Activated CD4-positive, alpha-beta T cell treated with anti-CD3 and anti-CD28 coated beads, Interleukin-2, amount 10 ng/mL, durations not matched to agents 7 days and 5 days (primary cell): ENCODE measurements around the gene ZNF700. TPM values are rescaled to one million over a fixed set of nuclear protein-coding genes. Genes with fewer than 3 reads are reported as not detected.
"Not testable (repeated sequence)": the region's sequence is repeated elsewhere in the genome, so short reads cannot be mapped to it uniquely, and the experiment has no call there.

Experiments
- CTCF ChIA-PET: fragments of 350-600 bp; sonication (Branson Sonifier 250); formaldehyde crosslinking; loops from one replicate; lab custom pipeline; 2021; ENCODE audit warnings: antibody characterized with exemption; lab: Charles Lee
- POLR2A ChIA-PET: fragments of 350-600 bp; sonication (Branson Sonifier 250); formaldehyde crosslinking; loops from one replicate; lab custom pipeline; 2021; ENCODE audit warnings: antibody characterized with exemption; lab: Charles Lee
- DNase-seq: peaks from one replicate; pipeline ENCODE4 v3.0.0-alpha.2; 2020
- H3K27ac Mint-ChIP-seq: one replicate; pipeline ENCODE4 v1.8.0; 2021; ENCODE audit warnings: mild to moderate bottlenecking, moderate library complexity, mixed read lengths
- H3K27me3 Mint-ChIP-seq: one replicate; pipeline ENCODE4 v1.8.0; 2021; ENCODE audit warnings: mixed read lengths
- H3K36me3 Mint-ChIP-seq: one replicate; pipeline ENCODE4 v1.8.0; 2021; ENCODE audit warnings: low read depth, mixed read lengths
- H3K4me1 Mint-ChIP-seq: one replicate; pipeline ENCODE4 v1.8.0; 2021; ENCODE audit warnings: mixed read lengths
- H3K4me3 Mint-ChIP-seq: one replicate; pipeline ENCODE4 v1.8.0; 2021; ENCODE audit warnings: mild to moderate bottlenecking, moderate library complexity, mixed read lengths
- H3K9me3 Mint-ChIP-seq: one replicate; pipeline ENCODE4 v1.8.0; 2021; ENCODE audit warnings: mixed read lengths
- total RNA-seq, 2 experiments: library from RNA; stranded (reverse); gene quantifications; one replicate each; pipeline ENCODE4 v1.2.3, GENCODE V29; 2021

ZNF700 gene
- total RNA-seq, 2 experiments from 2014 or later, result 21.2 to 22.1 TPM

- CTCF ChIA-PET, result interaction anchor here (0.6 to 1.5 kb wide), 2 partner anchors 44 to 405 kb away, joined by 3 read pairs; no protein-coding TSS in a partner anchor
- no peak overlapping the region for H3K27ac Mint-ChIP-seq
- H3K36me3 Mint-ChIP-seq, result peaks cover 97% of the 10 kb centered on the region
- peaks cover 75% of the 10 kb centered on the region for H3K9me3 Mint-ChIP-seq
- no peak overlapping the region for H3K4me3 Mint-ChIP-seq
- POLR2A ChIA-PET, result no interaction called here
- H3K27me3 Mint-ChIP-seq, result no peaks in the 10 kb centered on the region
- DNase-seq, result no peak
- H3K4me1 Mint-ChIP-seq, result no peaks in the 10 kb centered on the region
Observed at GRCh38 chr19:11944656-11945055, 19.7 kb downstream of the ZNF700 start.

GRCh38 chr19:11948646-11949045, 23.7 kb downstream of the ZNF700 start:
- DNase-seq, result no peak
- H3K4me1 Mint-ChIP-seq, result no peaks in the 10 kb centered on the region
- H3K4me3 Mint-ChIP-seq, result no peak overlapping the region
- peaks cover 92% of the 10 kb centered on the region for H3K36me3 Mint-ChIP-seq
- H3K9me3 Mint-ChIP-seq, result peaks cover 72% of the 10 kb centered on the region
- ChIA-PET CTCF (no interaction called here), POLR2A (no interaction called here)
- H3K27ac Mint-ChIP-seq, result no peak overlapping the region
- no peaks in the 10 kb centered on the region for H3K27me3 Mint-ChIP-seq

GRCh38 chr19:11949201-11949600, 24.3 kb downstream of the ZNF700 start:
- peaks cover 71% of the 10 kb centered on the region for H3K9me3 Mint-ChIP-seq
- no peaks in the 10 kb centered on the region for H3K4me1 Mint-ChIP-seq
- no peak for DNase-seq
- no peak overlapping the region for H3K27ac Mint-ChIP-seq
- no peaks in the 10 kb centered on the region for H3K27me3 Mint-ChIP-seq
- ChIA-PET POLR2A (no interaction called here), CTCF (no interaction called here)
- H3K36me3 Mint-ChIP-seq, result peaks cover 86% of the 10 kb centered on the region
- H3K4me3 Mint-ChIP-seq, result no peak overlapping the region

DNA sequence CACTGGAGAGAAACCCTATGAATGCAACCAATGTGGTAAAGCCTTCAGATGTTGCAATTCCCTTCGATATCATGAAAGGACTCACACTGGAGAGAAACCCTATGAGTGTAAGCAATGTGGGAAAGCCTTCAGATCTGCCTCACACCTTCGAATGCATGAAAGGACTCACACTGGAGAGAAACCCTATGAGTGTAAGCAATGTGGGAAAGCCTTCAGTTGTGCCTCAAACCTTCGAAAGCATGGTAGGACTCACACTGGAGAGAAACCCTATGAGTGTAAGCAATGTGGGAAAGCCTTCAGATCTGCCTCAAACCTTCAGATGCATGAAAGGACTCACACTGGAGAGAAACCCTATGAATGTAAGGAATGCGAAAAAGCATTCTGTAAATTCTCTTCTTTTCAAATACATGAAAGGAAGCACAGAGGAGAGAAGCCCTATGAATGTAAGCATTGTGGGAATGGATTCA, 24.7 kb downstream of the ZNF700 start:
- H3K36me3 Mint-ChIP-seq, result peaks cover 82% of the 10 kb centered on the region
- H3K27ac Mint-ChIP-seq, result peak overlapping the region; percentile 60
- CTCF ChIA-PET, H3K4me1 Mint-ChIP-seq, DNase-seq, POLR2A ChIA-PET, H3K4me3 Mint-ChIP-seq, H3K27me3 Mint-ChIP-seq: not testable (repeated sequence)
- peaks cover 66% of the 10 kb centered on the region for H3K9me3 Mint-ChIP-seq

DNA sequence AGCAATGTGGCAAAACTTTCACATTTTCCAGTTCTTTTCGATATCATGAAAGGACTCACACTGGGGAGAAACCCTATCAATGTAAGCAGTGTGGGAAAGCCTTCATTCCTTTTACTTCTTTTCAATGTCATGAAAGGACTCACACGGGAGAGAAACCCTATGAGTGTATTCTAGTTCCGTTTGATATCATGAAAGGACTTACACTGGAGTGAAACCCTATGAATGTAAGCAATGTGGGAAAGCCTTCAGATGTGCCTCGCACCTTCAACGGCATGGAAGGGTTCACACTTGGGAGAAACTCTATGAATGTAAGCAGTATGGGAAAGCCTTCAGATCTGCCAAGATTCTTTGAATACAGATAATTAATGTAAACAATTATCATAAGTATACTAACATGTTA, 25.4 kb downstream of the ZNF700 start:
- H3K27me3 Mint-ChIP-seq, result no peaks in the 10 kb centered on the region
- ChIA-PET CTCF (no interaction called here), POLR2A (no interaction called here)

DNA sequence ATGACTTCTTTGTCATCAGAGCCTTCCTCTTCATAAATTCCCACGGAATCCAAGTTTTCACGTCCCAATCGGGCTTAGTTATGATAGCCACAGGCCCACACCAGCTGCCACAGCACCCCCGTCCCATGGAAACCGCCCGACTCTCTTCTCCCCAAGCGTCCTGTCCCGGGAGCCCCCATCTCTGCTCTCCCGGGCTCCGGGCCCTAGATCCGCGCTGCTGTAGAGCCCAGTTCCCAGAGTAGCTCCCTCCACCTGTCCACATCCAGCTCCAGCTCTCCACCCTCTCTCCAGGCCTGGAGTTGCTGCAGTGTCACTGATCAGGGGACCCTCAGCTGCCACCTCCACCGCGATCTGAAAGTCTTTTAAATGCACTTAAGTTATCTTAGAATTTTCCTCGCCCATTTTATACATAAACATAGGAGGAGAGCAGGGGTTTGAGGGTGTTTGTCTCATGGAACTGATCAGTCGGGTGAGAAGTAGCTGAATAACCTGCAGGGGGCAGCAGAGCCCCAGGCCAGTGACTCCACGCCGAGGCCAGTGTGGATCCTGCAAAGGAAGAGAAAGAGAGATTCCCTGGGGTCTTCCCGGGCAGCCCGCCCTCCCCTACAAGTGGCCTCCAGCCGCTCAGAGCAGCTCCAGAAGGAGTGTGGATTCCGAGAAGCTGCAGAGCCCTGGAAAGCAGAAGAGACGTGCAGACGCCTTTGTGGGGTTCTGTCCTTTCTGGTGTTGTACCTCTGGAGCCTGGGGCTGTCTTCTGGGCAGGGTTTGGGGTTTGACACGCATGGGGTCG, 38.9 kb downstream of the ZNF700 start:
- peaks cover 20% of the 10 kb centered on the region for H3K4me1 Mint-ChIP-seq
- peak overlapping the region; percentile 91 for H3K4me3 Mint-ChIP-seq
- ChIA-PET CTCF (interaction anchor here (0.5 to 1.3 kb wide), 9 partner anchors 9 to 179 kb away, joined by 3 to 6 read pairs (median 4); partner anchors contain the start of gene ZNF20), POLR2A (interaction anchor here (0.6 to 1.0 kb wide), 2 partner anchors 21 to 72 kb away, joined by 3 to 4 read pairs; no protein-coding TSS in a partner anchor)
- H3K9me3 Mint-ChIP-seq, result peaks cover 17% of the 10 kb centered on the region
- H3K27ac Mint-ChIP-seq, result peak overlapping the region; percentile 96
- H3K36me3 Mint-ChIP-seq, result peaks cover 23% of the 10 kb centered on the region
- DNase-seq, result peak; percentile 72
- no peaks in the 10 kb centered on the region for H3K27me3 Mint-ChIP-seq

More for the DNA sequence above, 25.4 kb downstream of the ZNF700 start:
- H3K9me3 Mint-ChIP-seq, result peaks cover 66% of the 10 kb centered on the region
- peaks cover 78% of the 10 kb centered on the region for H3K36me3 Mint-ChIP-seq
- no peak overlapping the region for H3K4me3 Mint-ChIP-seq
- no peak overlapping the region for H3K27ac Mint-ChIP-seq
- no peaks in the 10 kb centered on the region for H3K4me1 Mint-ChIP-seq
- DNase-seq, result no peak

- peak overlapping the region; percentile 91 for H3K4me3 Mint-ChIP-seq
- no peaks in the 10 kb centered on the region for H3K27me3 Mint-ChIP-seq
- H3K36me3 Mint-ChIP-seq, result peaks cover 22% of the 10 kb centered on the region
- peak overlapping the region; percentile 96 for H3K27ac Mint-ChIP-seq
- DNase-seq, result no peak
- H3K9me3 Mint-ChIP-seq, result peaks cover 17% of the 10 kb centered on the region
- ChIA-PET POLR2A (interaction anchor here (0.6 to 1.0 kb wide), 2 partner anchors 20 to 773 kb away, joined by 4 read pairs; partner anchors contain the start of gene GET3), CTCF (interaction anchor here (0.6 to 1.2 kb wide), 4 partner anchors 10 to 186 kb away, joined by 3 to 5 read pairs (median 4); no protein-coding TSS in a partner anchor)
- peaks cover 20% of the 10 kb centered on the region for H3K4me1 Mint-ChIP-seq
Observed at GRCh38 chr19:11964496-11964857, 39.6 kb downstream of the ZNF700 start.

DNA sequence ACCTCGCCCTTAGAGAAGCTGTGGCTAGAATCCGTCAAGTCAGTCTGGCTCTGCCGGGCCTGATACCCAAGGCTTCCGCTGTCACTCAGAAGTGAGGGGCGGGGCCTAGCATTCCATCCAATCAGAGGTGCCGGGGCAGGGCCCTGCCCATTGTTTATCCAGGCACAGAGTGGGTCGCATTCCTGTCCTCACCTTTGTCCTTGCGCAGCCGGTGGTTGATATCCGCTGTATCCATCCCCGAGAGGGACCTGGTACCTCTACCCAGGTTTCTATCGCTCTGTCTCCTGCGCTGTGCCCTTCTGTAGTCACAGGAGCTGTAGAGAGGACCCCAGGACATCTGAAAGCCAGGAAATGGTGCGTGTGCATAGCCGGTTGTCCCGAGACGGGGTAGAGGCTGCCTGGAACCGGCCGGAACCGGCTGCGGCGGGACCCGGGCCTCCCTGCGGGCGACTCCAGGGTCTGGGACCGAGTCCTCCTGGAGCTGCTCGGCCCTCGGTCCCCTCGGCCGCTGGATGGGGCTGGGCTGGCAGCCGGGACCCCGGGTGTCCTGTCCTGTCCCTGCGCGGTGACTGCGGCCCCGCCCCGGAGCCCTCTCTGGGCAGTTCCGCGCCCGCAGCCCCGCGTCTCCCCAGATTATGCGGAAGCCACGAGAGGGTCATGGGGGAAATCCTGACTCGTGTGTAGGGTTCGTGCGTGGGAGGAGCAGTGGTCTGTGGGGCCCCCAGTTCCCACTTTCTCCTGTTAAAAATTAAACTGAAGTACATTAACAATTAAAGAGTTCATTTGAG, 40.1 kb downstream of the ZNF700 start, which contains the start of gene ZNF763:
Gene ZNF763 (plus strand): TSS at position 183 of the 788 bp plus-strand sequence. CDS start 169 bp downstream, at position 352.
- peaks cover 18% of the 10 kb centered on the region for H3K36me3 Mint-ChIP-seq
- H3K9me3 Mint-ChIP-seq, result peaks cover 15% of the 10 kb centered on the region
- peaks cover 20% of the 10 kb centered on the region for H3K4me1 Mint-ChIP-seq
- peak; percentile 93 for DNase-seq
- H3K4me3 Mint-ChIP-seq, result peak within 1 kb of the TSS; percentile 91
- POLR2A ChIA-PET, result interaction anchor here (0.6 kb wide), 1 partner anchor 772 kb away, joined by 4 read pairs; the partner anchor contains the start of gene GET3
- CTCF ChIA-PET, result interaction anchor here (0.7 to 1.1 kb wide), 2 partner anchors 23 to 187 kb away, joined by 3 read pairs; no protein-coding TSS in a partner anchor
- peak within 1 kb of the TSS; percentile 96 for H3K27ac Mint-ChIP-seq
- H3K27me3 Mint-ChIP-seq, result no peaks in the 10 kb centered on the region

- H3K4me1 Mint-ChIP-seq, result peaks cover 7% of the 10 kb centered on the region
- no peak overlapping the region for H3K4me3 Mint-ChIP-seq
- POLR2A ChIA-PET, result no interaction called here
- no peaks in the 10 kb centered on the region for H3K27me3 Mint-ChIP-seq
- peaks cover 29% of the 10 kb centered on the region for H3K9me3 Mint-ChIP-seq
- peaks cover 18% of the 10 kb centered on the region for H3K36me3 Mint-ChIP-seq
- no peak overlapping the region for H3K27ac Mint-ChIP-seq
- CTCF ChIA-PET, result interaction anchor here (0.7 kb wide), 1 partner anchor 19 kb away, joined by 3 read pairs; no protein-coding TSS in a partner anchor
- no peak for DNase-seq
Observed at GRCh38 chr19:11970174-11970573, 45.3 kb downstream of the ZNF700 start.

GRCh38 chr19:11971041-11971440, 46.1 kb downstream of the ZNF700 start:
- H3K4me3 Mint-ChIP-seq, result no peak overlapping the region
- H3K27ac Mint-ChIP-seq, result no peak overlapping the region
- peaks cover 19% of the 10 kb centered on the region for H3K36me3 Mint-ChIP-seq
- CTCF ChIA-PET, result no interaction called here
- H3K4me1 Mint-ChIP-seq, result no peaks in the 10 kb centered on the region
- POLR2A ChIA-PET, result no interaction called here
- peaks cover 30% of the 10 kb centered on the region for H3K9me3 Mint-ChIP-seq
- DNase-seq, result no peak
- H3K27me3 Mint-ChIP-seq, result no peaks in the 10 kb centered on the region

- POLR2A ChIA-PET, result no interaction called here
- Mint-ChIP-seq H3K9me3 (peaks cover 41% of the 10 kb centered on the region), H3K27ac (no peak overlapping the region), H3K27me3 (no peaks in the 10 kb centered on the region), H3K4me3 (no peak overlapping the region), H3K4me1 (no peaks in the 10 kb centered on the region), H3K36me3 (peaks cover 26% of the 10 kb centered on the region)
- CTCF ChIA-PET, result interaction anchor here (0.6 kb wide), 1 partner anchor 76 kb away, joined by 3 read pairs; no protein-coding TSS in a partner anchor
- no peak for DNase-seq
Observed at GRCh38 chr19:11973019-11973810, 48.3 kb downstream of the ZNF700 start.
